ENCODE results near the gene DIP2A.

GRCh38 chr21:46570631-46571030, 111.9 kb downstream of the DIP2A start:
- TF ChIP-seq, protein P1, sequence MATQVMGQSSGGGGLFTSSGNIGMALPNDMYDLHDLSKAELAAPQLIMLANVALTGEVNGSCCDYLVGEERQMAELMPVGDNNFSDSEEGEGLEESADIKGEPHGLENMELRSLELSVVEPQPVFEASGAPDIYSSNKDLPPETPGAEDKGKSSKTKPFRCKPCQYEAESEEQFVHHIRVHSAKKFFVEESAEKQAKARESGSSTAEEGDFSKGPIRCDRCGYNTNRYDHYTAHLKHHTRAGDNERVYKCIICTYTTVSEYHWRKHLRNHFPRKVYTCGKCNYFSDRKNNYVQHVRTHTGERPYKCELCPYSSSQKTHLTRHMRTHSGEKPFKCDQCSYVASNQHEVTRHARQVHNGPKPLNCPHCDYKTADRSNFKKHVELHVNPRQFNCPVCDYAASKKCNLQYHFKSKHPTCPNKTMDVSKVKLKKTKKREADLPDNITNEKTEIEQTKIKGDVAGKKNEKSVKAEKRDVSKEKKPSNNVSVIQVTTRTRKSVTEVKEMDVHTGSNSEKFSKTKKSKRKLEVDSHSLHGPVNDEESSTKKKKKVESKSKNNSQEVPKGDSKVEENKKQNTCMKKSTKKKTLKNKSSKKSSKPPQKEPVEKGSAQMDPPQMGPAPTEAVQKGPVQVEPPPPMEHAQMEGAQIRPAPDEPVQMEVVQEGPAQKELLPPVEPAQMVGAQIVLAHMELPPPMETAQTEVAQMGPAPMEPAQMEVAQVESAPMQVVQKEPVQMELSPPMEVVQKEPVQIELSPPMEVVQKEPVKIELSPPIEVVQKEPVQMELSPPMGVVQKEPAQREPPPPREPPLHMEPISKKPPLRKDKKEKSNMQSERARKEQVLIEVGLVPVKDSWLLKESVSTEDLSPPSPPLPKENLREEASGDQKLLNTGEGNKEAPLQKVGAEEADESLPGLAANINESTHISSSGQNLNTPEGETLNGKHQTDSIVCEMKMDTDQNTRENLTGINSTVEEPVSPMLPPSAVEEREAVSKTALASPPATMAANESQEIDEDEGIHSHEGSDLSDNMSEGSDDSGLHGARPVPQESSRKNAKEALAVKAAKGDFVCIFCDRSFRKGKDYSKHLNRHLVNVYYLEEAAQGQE (IDR thresholded peaks at IDR 0.05; ENCODE audit: unreplicated experiment) = no peak
- no peak for TF ChIP-seq JUNB (IDR thresholded peaks at IDR 0.05; ENCODE audit: unreplicated experiment)
- no peak for TF ChIP-seq EZH2phosphoT487 (IDR thresholded peaks at IDR 0.05; ENCODE audit: unreplicated experiment)
- TF ChIP-seq, protein P2, sequence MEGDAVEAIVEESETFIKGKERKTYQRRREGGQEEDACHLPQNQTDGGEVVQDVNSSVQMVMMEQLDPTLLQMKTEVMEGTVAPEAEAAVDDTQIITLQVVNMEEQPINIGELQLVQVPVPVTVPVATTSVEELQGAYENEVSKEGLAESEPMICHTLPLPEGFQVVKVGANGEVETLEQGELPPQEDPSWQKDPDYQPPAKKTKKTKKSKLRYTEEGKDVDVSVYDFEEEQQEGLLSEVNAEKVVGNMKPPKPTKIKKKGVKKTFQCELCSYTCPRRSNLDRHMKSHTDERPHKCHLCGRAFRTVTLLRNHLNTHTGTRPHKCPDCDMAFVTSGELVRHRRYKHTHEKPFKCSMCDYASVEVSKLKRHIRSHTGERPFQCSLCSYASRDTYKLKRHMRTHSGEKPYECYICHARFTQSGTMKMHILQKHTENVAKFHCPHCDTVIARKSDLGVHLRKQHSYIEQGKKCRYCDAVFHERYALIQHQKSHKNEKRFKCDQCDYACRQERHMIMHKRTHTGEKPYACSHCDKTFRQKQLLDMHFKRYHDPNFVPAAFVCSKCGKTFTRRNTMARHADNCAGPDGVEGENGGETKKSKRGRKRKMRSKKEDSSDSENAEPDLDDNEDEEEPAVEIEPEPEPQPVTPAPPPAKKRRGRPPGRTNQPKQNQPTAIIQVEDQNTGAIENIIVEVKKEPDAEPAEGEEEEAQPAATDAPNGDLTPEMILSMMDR (conservative IDR thresholded peaks at IDR 0.05; ENCODE audit: low read depth in 2 of 2) = no peak
- TF ChIP-seq EZH2 (IDR thresholded peaks at IDR 0.05; ENCODE audit: low read depth, unreplicated experiment) = no peak
- no peak for TF ChIP-seq ETS1 (IDR thresholded peaks at IDR 0.05)
- no peak for TF ChIP-seq POLR2AphosphoS5 (IDR thresholded peaks at IDR 0.05; ENCODE audit: low read depth)
- TF ChIP-seq CREB1 (CRISPR knock-in tag; IDR thresholded peaks at IDR 0.05; ENCODE audit: low read depth) = no peak
- TF ChIP-seq ZNF462 (CRISPR knock-in tag; IDR thresholded peaks at IDR 0.05) = no peak

Data from GM23338 (cell line).